Dermis microvascular lymphatic vessel endothelial cell (primary cell): ENCODE results near the gene C11orf16. TPM values are rescaled to one million over a fixed set of nuclear protein-coding genes. Genes with fewer than 3 reads are reported as not detected.
"Not testable (repeated sequence)": the region's sequence is repeated elsewhere in the genome, so short reads cannot be mapped to it uniquely, and the experiment has no call there.

Experiments
- DNase-seq, 2 donors: peaks; one replicate each; pipeline versions ENCODE4 v3.0.0 to v3.0.0-alpha.2; 2010; ENCODE audit warnings: low read depth in 2 of 2
- total RNA-seq: library from RNA; depleted of rRNA; stranded (reverse); fragments of >200 nt; gene quantifications from 2 replicates; pipeline ENCODE4 v1.2.1, GENCODE V29; 2014

C11orf16 gene
- total RNA-seq, 1 donor from 2014 or later: not detected

DNA sequence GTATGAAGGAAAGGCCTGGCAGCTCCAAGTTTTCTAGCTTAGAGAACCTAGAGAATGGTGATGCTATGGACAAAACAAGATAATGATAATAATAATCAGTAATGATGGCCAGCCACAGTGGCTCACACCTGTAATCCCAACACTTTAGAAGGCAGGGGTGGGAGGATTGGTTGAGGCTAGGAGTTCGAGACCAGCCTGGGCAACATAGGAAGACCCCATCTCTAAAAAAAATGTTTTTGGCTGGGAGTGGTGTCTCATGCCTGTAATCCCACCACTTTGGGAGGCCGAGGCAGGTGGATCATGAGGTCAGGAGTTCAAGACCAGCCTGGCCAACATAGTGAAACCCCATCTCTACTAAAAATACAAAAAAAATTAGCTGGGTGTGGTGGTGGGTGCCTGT, 3.0 kb upstream of the C11orf16 start:
- not testable (repeated sequence) for DNase-seq

DNA sequence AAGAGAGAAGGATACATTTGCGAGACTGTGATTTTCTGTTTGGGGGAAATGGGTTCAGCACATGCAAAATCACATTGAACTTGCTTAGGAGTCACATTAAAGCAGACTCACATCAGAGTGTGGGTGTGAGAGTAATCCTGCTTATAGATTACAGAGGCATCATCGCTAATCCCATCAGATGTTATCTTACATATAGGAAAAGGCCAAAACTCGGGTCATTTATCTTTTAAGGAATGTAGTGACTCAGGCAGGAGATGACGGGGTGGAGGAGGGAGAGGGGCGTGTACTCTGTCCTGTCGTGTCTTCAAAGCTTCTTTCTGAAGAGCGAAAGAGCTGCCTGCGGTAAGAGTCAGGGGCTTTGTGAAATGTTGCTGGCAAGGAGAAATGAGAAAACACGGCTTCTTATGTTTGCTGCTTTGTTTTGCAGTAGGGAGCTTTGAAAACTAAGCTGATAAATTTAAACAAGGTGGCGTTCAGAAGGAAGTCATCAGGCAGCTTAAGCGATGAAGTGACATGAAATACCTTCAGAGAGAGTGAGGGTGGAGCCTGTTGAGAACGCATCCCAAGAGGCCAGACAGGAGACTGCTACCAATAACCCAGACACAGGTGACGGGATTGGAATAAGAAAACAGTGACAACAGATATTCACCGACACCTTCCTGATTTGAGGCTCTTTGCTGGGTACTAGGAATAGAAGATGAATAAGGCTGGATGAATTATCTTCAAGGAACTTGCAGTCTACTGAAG, 2.2 kb upstream of the C11orf16 start:
- peak in 1 of 2 donors; percentile 18 for DNase-seq

DNA sequence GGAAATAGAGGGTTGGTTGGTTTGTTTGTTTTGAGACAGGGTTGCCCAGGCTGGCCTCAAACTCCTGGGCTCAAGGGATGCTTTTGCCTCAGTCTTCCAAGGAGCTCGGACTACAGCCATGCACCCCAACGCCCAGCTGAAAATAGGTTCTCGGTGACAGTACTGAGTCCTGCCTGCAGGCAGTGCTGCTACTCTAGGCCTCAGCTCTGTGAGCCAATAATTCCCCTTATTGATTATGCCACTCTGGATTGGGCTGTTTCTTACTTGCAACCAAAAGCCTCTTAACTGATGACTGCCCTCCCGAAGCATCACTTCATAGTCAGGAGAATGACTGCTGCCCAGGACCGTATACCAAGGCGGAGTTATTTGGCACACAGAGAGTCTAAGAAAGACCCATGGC, 1.2 kb upstream of the C11orf16 start:
- no peak for DNase-seq

DNA sequence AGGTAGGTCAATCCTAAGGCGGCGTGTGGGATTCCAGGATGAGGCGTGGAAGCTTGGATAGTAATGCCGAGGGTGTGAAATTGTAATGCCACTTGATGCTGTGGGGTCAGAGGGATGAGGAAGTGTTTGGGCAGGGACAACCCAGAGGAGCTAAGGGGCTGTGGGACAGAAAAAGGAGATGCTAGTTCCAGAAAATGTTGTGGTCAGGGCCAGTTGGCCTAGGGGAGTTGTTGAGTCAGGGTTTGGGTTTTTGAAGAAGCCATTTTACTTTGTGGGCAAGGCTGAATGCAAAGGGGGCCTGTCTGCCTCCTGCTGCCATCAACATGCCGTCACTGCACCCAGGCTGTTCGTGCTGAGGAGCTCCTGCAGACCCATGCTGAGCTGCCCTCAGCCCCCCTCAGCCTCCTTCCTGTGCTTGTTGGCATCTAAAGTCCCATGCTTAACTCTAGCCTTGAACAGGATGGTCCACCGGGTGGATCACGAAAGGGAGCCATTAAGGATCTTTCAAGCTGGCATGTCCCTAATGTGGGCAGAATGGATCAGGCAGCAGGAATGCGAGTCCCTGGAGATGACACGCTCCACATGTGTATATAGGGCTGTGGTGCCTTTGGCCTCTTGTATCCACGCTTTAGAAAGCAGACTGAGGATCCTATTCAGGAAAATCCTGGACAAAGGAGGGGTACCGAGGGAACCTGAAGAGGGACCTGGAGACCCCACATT, 2.1 kb downstream of the C11orf16 start:
- no peak for DNase-seq

DNA sequence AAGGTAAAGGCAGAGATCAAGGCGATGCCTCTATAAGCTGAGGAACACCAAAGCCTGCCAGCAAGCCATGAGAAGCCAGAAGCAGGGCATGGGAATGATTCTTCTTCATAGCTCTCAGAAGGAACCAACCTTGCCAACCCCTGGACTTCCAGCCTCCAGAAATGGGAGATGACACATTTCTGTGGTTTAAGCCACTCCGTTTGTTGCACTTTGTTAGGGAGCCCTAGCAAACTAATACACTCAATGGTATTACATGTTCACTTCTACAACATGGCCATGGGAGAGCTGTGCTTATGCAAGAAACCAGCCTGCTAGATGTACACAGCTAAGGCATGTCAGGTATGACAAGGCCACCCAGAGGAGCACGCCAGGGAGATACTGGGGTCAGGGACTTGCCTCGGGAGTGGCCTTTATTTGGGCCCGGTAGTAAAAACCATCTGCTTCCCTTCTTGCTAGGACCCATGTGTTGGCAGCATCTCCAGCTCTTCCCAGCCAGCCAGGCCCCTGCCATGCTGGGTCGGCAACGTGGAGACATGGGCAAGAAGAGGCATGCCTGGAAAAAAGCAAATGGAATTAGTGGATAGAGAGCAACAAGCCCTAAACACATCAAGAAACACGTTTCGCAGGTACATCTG, 3.6 kb downstream of the C11orf16 start:
- DNase-seq: no peak

DNA sequence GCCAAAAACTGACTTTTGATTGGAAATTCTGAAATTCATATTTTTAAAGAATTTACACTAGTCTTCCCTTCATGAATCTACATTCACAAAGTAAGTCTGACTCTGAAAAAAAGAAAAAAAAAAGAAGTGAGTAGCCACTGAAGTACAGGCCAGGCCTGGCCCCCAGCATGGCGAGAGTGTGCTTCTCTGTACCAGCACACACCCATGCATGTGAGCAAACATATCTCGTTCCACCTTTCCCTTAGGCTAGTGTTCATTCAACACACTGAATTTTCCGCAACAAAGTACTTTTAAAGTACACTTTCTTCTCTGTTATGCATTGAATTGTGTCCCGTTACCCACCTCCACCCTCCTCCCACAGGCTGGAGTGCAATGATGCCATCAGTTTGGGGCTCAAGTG, 4.5 kb downstream of the C11orf16 start:
- no peak for DNase-seq

DNA sequence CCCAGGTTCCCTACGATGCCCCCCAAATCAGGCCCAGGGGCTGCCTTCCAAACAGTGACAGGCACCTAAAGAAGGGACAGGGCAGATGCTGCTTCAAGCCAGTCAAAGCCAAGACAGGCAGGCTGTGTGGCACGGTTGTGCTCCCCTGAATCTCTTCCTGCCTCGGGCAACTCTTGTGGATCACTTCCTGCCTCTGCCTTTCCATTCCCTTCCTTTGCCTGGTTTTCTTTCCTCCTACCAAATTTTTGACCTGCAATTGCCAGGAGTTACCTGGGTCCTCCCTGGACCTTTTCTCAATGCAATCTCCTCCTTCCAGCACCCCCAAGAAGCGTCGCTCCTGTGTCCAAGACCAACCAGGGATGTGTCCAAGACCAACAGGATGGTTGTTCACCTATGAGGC, 5.5 kb downstream of the C11orf16 start:
- no peak for DNase-seq

DNA sequence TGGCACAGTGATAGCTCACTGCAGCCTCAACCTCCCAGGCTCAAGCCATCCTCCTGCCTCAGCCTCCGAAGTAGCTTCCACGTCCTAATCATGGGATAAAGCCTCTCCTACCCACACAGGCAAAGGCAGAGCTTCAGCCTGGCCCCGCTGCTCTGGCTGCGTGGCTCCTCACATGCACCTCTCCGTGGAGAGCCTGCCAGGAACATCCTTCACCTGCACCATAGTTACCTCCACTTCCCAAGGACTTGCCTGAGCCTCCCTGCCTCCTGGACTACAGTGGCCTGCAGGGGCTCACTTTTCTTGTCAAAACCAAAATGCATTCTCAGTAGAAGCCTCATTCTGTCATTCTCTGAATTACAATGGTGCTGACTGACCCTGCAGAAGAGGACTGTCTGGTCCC, 6.5 kb downstream of the C11orf16 start:
- DNase-seq: no peak

DNA sequence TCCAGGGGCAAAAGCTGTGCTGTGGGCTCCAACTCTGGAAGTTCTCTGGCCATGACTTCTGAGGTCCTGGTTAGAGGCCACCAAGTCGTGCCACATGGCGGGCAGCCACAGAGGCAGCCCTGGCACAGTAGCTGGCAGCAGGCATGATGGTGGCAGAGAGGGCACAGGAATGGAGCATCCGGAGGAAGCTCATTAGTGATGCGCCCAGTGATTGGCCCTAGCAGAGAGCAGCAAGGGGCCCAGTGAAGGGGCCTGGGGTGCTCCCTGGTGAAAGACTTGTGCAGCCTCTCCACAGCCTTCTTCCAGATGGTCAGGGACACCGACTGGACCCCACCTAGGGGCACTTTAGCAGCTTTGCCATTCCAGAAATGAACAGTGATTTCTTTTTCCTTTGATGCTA, 7.0 kb downstream of the C11orf16 start:
- DNase-seq: no peak

DNA sequence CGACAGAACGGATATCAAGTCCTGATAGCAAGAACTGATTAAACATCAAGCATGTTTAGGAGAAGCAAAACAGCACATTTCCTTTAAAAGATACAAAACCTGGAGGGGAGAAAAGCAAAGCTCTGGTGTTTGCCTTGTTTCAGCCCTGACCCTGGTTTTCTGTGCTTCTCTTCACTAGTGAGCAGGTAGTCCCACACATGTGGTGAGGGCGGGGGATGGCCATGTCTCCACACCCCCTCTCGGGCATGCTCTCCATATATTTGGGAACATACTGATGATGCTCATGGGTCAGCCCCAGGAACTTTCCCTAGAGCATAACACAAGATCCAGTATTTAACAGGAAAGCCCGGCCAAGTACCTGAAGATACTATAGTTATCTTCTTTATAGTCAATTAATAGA, 10.1 kb downstream of the C11orf16 start:
- no peak for DNase-seq

DNA sequence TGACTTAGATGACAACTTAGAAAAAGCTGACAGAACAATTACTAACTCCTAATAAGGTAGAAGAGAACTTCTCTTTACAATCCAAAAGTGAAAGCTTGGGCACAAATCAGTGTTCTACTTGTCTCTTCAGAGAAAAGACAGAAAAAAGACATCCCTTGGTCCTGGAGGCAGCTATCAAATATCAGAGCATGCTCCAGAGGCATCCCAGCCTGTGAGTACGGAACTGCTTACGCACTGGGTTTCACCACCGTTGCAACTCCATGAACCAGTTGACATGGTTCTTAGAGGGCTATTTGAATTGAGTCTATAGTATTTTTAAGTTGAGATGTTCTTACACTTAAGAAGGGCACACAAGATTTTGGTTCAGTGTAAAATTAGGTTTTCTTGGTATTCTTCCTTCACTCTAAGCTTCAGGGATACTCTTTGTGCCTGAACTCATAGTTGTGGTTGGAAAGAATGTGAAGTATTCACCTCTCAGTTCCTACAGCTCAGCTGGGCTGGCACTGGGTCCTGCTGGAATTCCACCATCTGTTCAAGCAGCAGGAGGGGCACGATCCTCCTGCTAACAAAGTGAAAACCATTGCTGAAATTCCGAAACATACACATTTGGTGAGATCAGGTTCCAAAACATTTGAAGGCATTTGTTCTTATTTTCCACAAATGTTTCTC, 15.5 kb downstream of the C11orf16 start:
- DNase-seq: peak; percentile 52 to 67

DNA sequence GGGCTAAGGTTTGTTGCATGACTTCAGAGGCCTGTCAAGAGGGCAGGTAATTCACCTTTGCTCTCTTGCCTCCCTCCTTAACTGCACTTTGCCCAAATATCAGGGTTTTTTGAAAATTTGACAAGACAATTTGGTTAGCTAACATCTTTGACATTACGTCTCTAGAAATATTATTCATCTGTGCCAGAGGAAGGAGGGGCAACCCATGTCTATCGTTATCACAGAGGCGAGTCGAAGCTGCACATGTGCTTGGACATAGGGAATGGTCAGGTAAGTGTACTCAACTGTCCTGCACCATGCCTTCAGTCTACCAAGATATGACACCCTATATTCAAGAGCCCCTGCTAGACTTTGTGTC, 18.1 kb downstream of the C11orf16 start:
- no peak for DNase-seq

DNA sequence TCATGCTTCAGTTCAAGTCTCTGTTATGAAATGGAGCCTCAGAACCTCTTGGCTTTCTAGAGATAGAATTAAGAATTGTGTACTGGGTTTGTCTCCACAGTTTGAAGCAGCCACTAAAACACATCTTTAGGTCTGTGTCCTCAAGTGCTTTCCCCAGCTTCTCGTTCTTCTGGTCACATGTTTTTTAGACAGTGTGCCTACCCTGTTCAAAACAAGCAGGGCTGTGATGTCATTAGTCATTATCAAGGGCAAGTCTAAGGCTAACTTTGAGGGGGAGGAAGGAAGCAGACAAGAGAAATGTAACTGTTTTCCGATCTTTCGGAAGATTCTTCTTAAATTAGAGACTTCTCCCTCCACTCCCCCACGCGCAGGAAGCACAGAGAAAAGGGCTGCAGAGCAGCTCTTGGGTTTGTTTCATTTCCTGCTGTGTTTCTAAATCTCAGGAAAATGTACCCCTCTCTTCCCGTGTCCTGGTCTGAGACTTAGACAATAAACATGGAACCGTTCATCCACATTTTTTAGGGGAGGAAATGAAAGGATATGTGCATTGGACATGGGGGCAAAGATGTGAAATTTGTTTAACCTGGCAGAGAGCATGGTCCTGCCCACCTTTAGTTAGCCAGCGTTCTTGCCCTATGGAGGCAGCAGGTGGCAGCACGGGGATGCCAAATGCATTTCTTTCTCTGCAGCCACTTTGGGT, 18.6 kb downstream of the C11orf16 start:
- peak; percentile 30 to 62 for DNase-seq

DNA sequence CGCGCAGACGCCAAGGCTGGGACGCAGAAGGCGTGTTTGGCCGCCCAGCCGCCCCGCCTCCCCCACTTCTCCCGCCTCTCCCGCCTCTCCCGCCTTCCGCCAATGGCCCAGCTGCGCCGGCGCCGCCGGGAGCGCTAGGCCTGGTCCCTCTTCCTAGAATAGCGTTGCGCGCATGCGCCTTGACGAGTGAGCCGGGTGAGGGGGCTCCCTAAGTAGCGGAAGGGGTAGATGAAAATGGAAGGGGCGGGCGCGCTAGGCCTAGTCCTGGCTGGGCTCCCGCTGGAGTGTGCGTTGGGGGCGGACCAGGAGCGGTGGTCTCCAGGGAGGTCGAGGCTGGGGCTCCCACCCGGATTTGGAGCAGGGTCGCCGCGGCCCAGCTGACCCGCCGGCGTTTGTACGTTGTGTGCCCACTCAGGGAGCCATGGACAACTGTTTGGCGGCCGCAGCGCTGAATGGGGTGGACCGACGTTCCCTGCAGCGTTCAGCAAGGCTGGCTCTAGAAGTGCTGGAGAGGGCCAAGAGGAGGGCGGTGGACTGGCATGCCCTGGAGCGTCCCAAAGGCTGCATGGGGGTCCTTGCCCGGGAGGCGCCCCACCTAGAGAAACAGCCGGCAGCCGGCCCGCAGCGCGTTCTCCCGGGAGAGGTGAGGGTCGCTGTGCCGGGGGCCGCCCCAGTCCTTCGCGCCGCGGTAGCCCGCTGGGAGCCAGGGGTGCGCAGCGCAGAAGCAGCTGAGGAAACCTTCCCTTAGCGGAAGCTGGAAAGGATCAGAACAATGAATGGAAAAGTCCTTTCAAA, 21.5 kb downstream of the C11orf16 start, which contains the start of gene AKIP1:
AKIP1 (plus strand) TSS at position 161 of the 795 bp plus-strand sequence; CDS start at position 422, 261 bp downstream.
- DNase-seq: peak; percentile 89 to 98

DNA sequence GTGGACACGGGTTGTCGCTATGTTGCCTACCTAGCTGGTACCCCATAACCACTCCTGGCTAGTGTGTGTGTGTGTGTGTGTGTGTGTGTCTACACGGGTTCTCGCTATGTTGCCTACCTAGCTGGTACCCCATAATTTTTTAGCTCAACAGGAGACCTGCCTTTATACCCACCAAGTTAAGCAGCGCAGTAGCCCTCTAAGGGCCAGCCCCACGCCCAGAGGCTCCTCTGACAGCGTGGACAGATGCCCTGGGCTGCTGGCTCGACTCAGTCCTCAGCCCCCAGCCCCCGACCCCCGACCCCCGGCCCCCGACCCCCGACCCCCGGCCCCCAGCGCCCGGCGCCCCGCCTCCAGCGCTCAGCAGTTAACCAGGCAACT, 22.1 kb downstream of the C11orf16 start:
- DNase-seq: peak in 1 of 2 donors; percentile 13

DNA sequence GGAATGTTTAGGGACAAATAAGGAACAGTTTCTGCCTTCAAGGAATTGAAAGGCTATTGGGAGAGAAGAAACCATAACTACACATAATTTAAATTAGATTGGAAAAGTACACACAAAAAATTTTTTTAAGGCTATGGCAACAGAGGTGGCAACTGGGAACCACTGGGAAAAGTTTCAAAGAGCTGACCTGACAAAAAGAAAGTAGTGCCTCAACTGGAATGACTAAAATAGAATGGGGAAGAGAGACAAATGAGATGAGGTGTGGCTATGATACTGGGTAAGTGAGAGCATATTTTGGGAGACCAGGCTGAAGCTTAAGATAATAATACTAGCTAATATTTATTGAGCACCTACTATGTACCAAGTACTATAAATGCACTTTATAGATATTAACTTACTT, 24.6 kb downstream of the C11orf16 start:
- no peak for DNase-seq

DNA sequence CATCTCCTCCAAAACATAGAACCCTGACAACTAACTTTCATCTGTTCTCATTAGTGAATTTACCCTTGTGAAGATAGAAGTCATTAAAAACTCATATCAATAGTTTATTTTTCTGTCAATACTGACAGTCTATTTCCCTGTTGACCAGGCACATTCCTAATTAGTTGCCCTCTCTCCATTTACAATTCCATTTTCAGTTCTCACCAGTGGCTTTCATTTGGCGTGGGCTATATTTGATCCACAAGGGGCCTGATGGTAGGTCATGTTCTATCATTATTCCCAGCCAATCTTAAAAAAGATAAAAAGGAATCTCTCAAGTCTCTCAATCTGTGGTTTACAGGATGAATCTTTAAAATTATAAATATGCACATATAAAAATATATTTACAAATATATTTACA, 25.6 kb downstream of the C11orf16 start:
- no peak for DNase-seq

DNA sequence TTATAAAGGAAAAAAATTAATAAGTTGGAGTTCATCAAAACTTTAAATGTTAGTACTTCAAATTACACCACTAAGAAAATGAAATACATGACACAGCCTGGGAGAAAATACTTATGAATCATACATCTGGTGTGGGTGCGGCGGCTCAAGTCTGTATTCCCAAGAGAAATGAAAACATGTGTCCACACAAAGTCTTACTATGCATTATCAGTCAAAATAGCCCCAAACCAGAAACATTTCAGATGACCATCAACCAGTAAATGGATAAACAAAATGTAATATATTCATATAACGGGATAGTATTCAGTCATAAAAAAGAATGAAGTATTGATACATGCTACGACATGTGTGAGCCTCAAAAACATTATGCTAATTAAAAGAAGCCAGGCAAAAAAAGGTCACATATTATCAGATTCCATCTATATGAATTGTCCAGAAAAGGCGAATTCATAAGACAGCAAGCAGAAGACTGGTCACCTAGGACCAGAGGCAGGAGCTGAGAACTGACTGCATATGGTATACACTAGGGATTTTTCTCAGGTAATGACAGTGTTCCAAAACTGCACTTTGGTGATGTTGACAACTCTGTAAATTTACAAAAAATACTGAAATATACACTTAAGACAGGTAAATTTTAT, 27.1 kb downstream of the C11orf16 start:
- no peak for DNase-seq

DNA sequence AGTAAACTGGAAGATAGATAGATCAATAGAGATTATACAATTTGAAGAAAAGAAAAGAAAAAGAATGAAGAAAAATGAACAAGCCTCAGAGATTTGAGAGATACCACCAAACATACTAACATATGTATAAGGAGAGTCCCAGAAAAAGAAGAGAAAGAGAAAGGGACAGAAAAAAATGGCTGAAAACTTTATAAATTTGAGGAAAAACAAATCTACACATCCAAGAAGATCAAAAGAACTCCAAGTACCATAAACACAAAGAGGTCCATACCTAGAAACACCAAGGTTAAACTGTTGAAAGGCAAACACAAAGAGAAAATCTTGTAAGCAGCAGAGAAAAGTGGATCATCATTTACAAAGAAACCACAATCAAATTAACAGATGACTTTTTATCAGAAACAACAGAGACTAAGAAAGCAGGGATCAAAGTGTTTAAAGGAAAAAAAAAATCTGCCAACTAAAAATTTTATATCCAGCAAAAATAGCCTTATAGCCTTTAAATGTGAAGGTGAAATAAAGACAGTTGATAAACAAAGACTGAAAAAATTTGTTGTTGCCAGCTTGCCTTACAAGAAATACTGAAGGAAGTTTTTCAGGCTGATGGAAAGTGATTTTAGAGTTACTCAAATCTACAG, 33.5 kb downstream of the C11orf16 start:
- no peak for DNase-seq

DNA sequence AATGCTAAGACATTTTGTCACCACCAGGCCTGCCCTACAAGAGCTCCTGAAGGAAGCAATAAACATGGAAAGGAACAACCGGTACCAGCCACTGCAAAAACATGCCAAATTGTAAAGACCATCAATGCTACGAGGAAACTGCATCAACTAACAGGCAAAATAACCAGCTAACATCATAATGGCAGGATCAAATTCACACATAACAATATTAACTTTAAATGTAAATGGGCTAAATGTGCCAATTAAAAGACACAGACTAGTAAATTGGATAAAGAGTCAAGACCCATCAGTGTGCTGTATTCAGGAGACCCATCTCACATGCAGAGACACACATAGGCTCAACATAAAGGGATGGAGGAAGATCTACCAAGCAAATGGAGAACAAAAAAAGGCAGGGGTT, 41.6 kb downstream of the C11orf16 start:
- not testable (repeated sequence) for DNase-seq
